NCI-H460 (cell line): ENCODE results near the gene INPPL1. TPM values are rescaled to one million over a fixed set of nuclear protein-coding genes. Genes with fewer than 3 reads are reported as not detected.
A peak's percentile ranks its signal among the peaks of the same experiment; 100 is the strongest.
"Not testable (repeated sequence)": the region's sequence is repeated elsewhere in the genome, so short reads cannot be mapped to it uniquely, and the experiment has no call there.

ENCODE experiments used
- DNase-seq: peaks from one replicate; pipeline ENCODE4 v3.0.0-alpha.2; 2016; ENCODE audit warnings: low read depth; ENCODE audit errors: extremely low read depth
- polyA plus RNA-seq: library from polyadenylated mRNA; depleted of rRNA; stranded (reverse); fragments of >200 nt; gene quantifications from 2 replicates; pipeline ENCODE4 v1.2.3, GENCODE V29; 2014; cell fraction: nucleus; rRNA removed
- total RNA-seq: library from RNA; depleted of rRNA; stranded (reverse); fragments of >200 nt; shearing (Covaris generic); gene quantifications from 2 replicates; pipeline ENCODE4 v1.2.3, GENCODE V29; 2014; rRNA removed

Gene INPPL1
- 49.1 and 55.6 TPM in 2 replicates for total RNA-seq
- polyA plus RNA-seq: 68.5 and 126 TPM in 2 replicates

GRCh38 chr11:72224564-72225410 lies at the start of gene INPPL1:
Gene INPPL1 (plus strand): TSS chr11:72224767. CDS start chr11:72224985, 218 bp downstream.
- peak; percentile 18 for DNase-seq

- DNase-seq: no peak
Observed at GRCh38 chr11:72177656-72178055, 46.9 kb upstream of the INPPL1 start.

GRCh38 chr11:72179049-72179803 lies 45.3 kb upstream of the INPPL1 start:
- no peak for DNase-seq

GRCh38 chr11:72179804-72180396 lies 44.7 kb upstream of the INPPL1 start:
- DNase-seq: no peak

- DNase-seq: not testable (repeated sequence)
Observed at GRCh38 chr11:72180892-72181552, 43.5 kb upstream of the INPPL1 start.

GRCh38 chr11:72181553-72181958 lies 43.0 kb upstream of the INPPL1 start:
- not testable (repeated sequence) for DNase-seq

GRCh38 chr11:72188267-72188666 lies 36.3 kb upstream of the INPPL1 start:
- no peak for DNase-seq

GRCh38 chr11:72189455-72190250 lies 34.9 kb upstream of the INPPL1 start:
- DNase-seq: no peak

- DNase-seq: no peak
Observed at GRCh38 chr11:72190631-72191071, 33.9 kb upstream of the INPPL1 start.

- no peak for DNase-seq
Observed at GRCh38 chr11:72191961-72192381, 32.6 kb upstream of the INPPL1 start, which contains the start of gene FOLR1. Gene FOLR1 (plus strand): TSS chr11:72192140. CDS start chr11:72192174, 34 bp downstream.

- DNase-seq: no peak
Observed at GRCh38 chr11:72195518-72196270, 28.9 kb upstream of the INPPL1 start.

- not testable (repeated sequence) for DNase-seq
Observed at GRCh38 chr11:72201445-72201844, 23.1 kb upstream of the INPPL1 start.

- no peak for DNase-seq
Observed at GRCh38 chr11:72202571-72202970, 22.0 kb upstream of the INPPL1 start.

GRCh38 chr11:72203163-72203562 lies 21.4 kb upstream of the INPPL1 start:
- no peak for DNase-seq

GRCh38 chr11:72204886-72205285 lies 19.7 kb upstream of the INPPL1 start:
- DNase-seq: no peak

- not testable (repeated sequence) for DNase-seq
Observed at GRCh38 chr11:72206794-72207193, 17.8 kb upstream of the INPPL1 start.

- DNase-seq: no peak
Observed at GRCh38 chr11:72208281-72208680, 16.3 kb upstream of the INPPL1 start.

GRCh38 chr11:72209101-72209500 lies 15.5 kb upstream of the INPPL1 start:
- DNase-seq: no peak

GRCh38 chr11:72216638-72217037 lies 7.9 kb upstream of the INPPL1 start, which contains the start of gene FOLR2:
Gene FOLR2 (plus strand): TSS chr11:72216794. CDS start chr11:72218585, 1,791 bp downstream.
- DNase-seq: no peak
